MM.1S (cell line): ENCODE data around the gene TMEM117.

Source experiments
- CTCF ChIP-seq: fragments of 300-600 bp; sonication (generic); IDR thresholded peaks from 2 replicates; pipeline ENCODE4 v1.5.1; 2016; ENCODE audit warnings: antibody characterized with exemption, low read length, mixed read lengths
- EZH2 ChIP-seq: fragments of 300-600 bp; sonication (generic); optimal IDR thresholded peaks from 2 replicates; pipeline ENCODE3; 2017; ENCODE audit warnings: low read depth, mild to moderate bottlenecking, antibody characterized with exemption, low read length, mixed read lengths
- EZH2phosphoT487 ChIP-seq: fragments of 300-600 bp; sonication (generic); IDR thresholded peaks from 2 replicates; pipeline ENCODE4 v1.6.1; 2018; ENCODE audit warnings: antibody characterized with exemption, low read length

DNA sequence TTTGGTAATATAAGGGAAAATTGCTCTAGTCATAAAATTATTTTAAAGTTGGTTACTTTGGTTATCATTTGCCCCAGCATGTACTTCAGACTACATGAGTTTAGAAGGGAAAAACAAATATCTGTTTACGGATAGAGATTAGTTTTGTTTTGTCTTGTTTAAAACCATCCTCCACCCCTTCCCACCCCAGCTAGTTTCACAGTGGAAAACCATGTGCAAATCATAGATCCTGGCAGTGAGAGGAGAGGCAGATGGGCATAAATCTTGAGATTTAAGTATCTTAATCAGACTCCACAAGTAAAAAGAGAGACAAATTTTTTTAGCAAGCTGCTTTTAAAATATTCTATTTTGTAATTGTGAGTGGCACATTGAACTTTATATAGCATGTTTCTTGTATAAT is 424.7 kb downstream of the TMEM117 start:
- TF ChIP-seq CTCF (no peak), EZH2 (no peak), EZH2phosphoT487 (no peak)
